Panc1 (cell line): ENCODE data around the gene STRADA. TPM values are rescaled to one million over a fixed set of nuclear protein-coding genes. Genes with fewer than 3 reads are reported as not detected.
A peak's percentile ranks its signal among the peaks of the same experiment; 100 is the strongest.

Experiments used
- ATAC-seq: fragments of 200-7000 bp; cut with Tn5 transposase; 2 replicates; pipeline ENCODE4 v1.9.1; 2020; ENCODE audit warnings: mild to moderate bottlenecking, moderate library complexity
- BruUV-seq: library from RNA; stranded (reverse); fragments of 400-500 nt; replicated peaks from 2 replicates; lab custom pipeline; 2021; lab: Mats Ljungman, UMichigan
- CTCF ChIA-PET: fragments of 300-600 bp; sonication (Branson Sonifier 250); formaldehyde crosslinking; loops from one replicate; lab custom pipeline; 2022; ENCODE audit warnings: antibody characterized with exemption; lab: Charles Lee
- POLR2A ChIA-PET: fragments of 300-600 bp; sonication (Branson Sonifier 250); formaldehyde crosslinking; loops from one replicate; lab custom pipeline; 2022; ENCODE audit warnings: antibody characterized with exemption; lab: Charles Lee
- DNase-seq: peaks from one replicate; pipeline ENCODE4 v3.0.0-alpha.2; 2010; ENCODE audit warnings: low read depth, low spot score
- H3K27ac ChIP-seq: 2 replicates; pipeline ENCODE4 v1.5.1; 2011; ENCODE audit warnings: mild to moderate bottlenecking, low read length, inconsistent platforms
- H3K27me3 ChIP-seq: fragments of 200-500 bp; sonication (Bioruptor generic); 2 replicates; pipeline ENCODE4 v1.6.0; 2014; ENCODE audit warnings: low read length, inconsistent platforms; ENCODE audit not compliant: control insufficient read depth, insufficient read depth
- H3K36me3 ChIP-seq: fragments of 200-500 bp; sonication (Bioruptor generic); 2 replicates; pipeline ENCODE4 v1.5.1; 2014; ENCODE audit warnings: inconsistent platforms, mild to moderate bottlenecking, low read length, moderate library complexity; ENCODE audit not compliant: control insufficient read depth, insufficient read depth
- H3K4me1 ChIP-seq: 2 replicates; pipeline ENCODE4 v1.5.1; 2011; ENCODE audit warnings: inconsistent platforms, mild to moderate bottlenecking, low read length, moderate library complexity; ENCODE audit not compliant: control insufficient read depth, insufficient read depth
- H3K4me3 ChIP-seq, 2 experiments: 2 replicates each; pipeline ENCODE4 v1.5.1; 2011 to 2012; ENCODE audit warnings: low read depth in 2 of 2, low read length in 2 of 2, mild to moderate bottlenecking in 2 of 2, inconsistent platforms in 1 of 2, moderate library complexity in 1 of 2
- H3K9me3 ChIP-seq: fragments of 200-500 bp; sonication (Bioruptor generic); 2 replicates; pipeline ENCODE4 v1.5.1; 2014; ENCODE audit warnings: low read depth, mild to moderate bottlenecking, inconsistent platforms, low read length, moderate library complexity; ENCODE audit not compliant: control insufficient read depth, insufficient read depth
- CTCF ChIP-seq: fragments of 450-650 bp; IDR thresholded peaks from 2 replicates; pipeline ENCODE4 v1.5.1; 2017; ENCODE audit warnings: mild to moderate bottlenecking
- POLR2AphosphoS5 ChIP-seq: IDR thresholded peaks from 2 replicates; pipeline ENCODE4 v1.6.1; 2012; ENCODE audit warnings: mild to moderate bottlenecking, low read depth, low read length, moderate library complexity
- REST ChIP-seq, 2 experiments: IDR thresholded peaks; 2 replicates each; pipeline ENCODE4 v1.6.1; 2011 to 2012; ENCODE audit warnings: low read depth in 2 of 2, control low read depth in 1 of 2, low read length in 1 of 2, mild to moderate bottlenecking in 1 of 2, moderate library complexity in 1 of 2; ENCODE audit not compliant: insufficient read depth in 1 of 2
- SIN3A ChIP-seq: IDR thresholded peaks from 2 replicates; pipeline ENCODE4 v1.6.1; 2012; ENCODE audit warnings: low read depth, mild to moderate bottlenecking, low read length, moderate library complexity, borderline replicate concordance; ENCODE audit not compliant: insufficient read depth
- TCF7L2 ChIP-seq: IDR thresholded peaks from 2 replicates; pipeline ENCODE4 v1.6.1; 2011; ENCODE audit warnings: mild to moderate bottlenecking, low read depth, low read length, inconsistent platforms
- in situ Hi-C: cut with HindIII; loops from 2 replicates; pipeline ENCODE4 v1.10.0; 2016; ENCODE audit warnings: low sequenced_read_pairs, low pct_unique_long_range_greater_than_20kb
- intact Hi-C: fragments of 100-400 bp; cut with micrococcal nuclease; formaldehyde crosslinking; loops from one replicate; pipeline ENCODE4 v1.10.0; 2022; ENCODE audit not compliant: unreplicated experiment
- total RNA-seq: library from RNA; stranded (reverse); gene quantifications from one replicate; pipeline ENCODE4 v1.2.1, GENCODE V29; 2021; ENCODE audit not compliant: unreplicated experiment

Gene STRADA
- total RNA-seq, 1 experiment from 2014 or later, result 26.0 TPM

GRCh38 chr17:63701456-63701820 lies 40.2 kb downstream of the STRADA start:
- Histone ChIP-seq H3K9me3 (no peaks in the 10 kb centered on the region), H3K4me3 (no peak overlapping the region), H3K4me1 (no peaks in the 10 kb centered on the region; the same call in 1 of the 2 replicates), H3K36me3 (no peaks in the 10 kb centered on the region), H3K27me3 (no peaks in the 10 kb centered on the region), H3K27ac (no peak overlapping the region)
- ATAC-seq, result no peak
- intact Hi-C loops, result no loop called here
- ChIA-PET POLR2A (no interaction called here), CTCF (interaction anchor here (0.6 kb wide), 1 partner anchor 134 kb away, joined by 3 read pairs; no protein-coding TSS in a partner anchor)
- BruUV-seq, result no TSS peak
- no peak for TF ChIP-seq TCF7L2
- TF ChIP-seq SIN3A, result no peak
- no peak for TF ChIP-seq CTCF
- no peak for TF ChIP-seq POLR2AphosphoS5
- TF ChIP-seq REST (IDR thresholded peaks at IDR 0.05; ENCODE audit: insufficient read depth in 1 of 2, low read depth in 2 of 2, low read length in 1 of 2), result no peak
- in situ Hi-C loops, result no loop called here
- no peak for DNase-seq

- BruUV-seq, result no TSS peak
- H3K4me1 ChIP-seq, result no peaks in the 10 kb centered on the region; the same call in 1 of the 2 replicates
- in situ Hi-C loops (no loop called here), intact Hi-C loops (no loop called here)
- CTCF ChIA-PET, result interaction anchor here (0.6 kb wide), 1 partner anchor 135 kb away, joined by 3 read pairs; no protein-coding TSS in a partner anchor
- no peaks in the 10 kb centered on the region for H3K36me3 ChIP-seq
- no peaks in the 10 kb centered on the region for H3K27me3 ChIP-seq
- peak overlapping the region; percentile 31 to 51 for H3K4me3 ChIP-seq
- no peak overlapping the region for H3K27ac ChIP-seq
- H3K9me3 ChIP-seq, result no peaks in the 10 kb centered on the region
- no peak for TF ChIP-seq TCF7L2
- no peak for DNase-seq
- ATAC-seq, result no peak
- POLR2A ChIA-PET, result no interaction called here
Observed at GRCh38 chr17:63700528-63701455, 40.8 kb downstream of the STRADA start.
